HG02981 (cell line): ENCODE data around the gene OR3A1.
"Not testable (repeated sequence)": the region's sequence is repeated elsewhere in the genome, so short reads cannot be mapped to it uniquely, and the experiment has no call there.

ENCODE experiments used
- ATAC-seq: cut with Tn5 transposase; IDR thresholded peaks from one replicate; pipeline ENCODE4 v1.9.1; 2021; ENCODE audit warnings: mild to moderate bottlenecking, moderate library complexity; ENCODE audit not compliant: unreplicated experiment

OR3A1 gene, protein sequence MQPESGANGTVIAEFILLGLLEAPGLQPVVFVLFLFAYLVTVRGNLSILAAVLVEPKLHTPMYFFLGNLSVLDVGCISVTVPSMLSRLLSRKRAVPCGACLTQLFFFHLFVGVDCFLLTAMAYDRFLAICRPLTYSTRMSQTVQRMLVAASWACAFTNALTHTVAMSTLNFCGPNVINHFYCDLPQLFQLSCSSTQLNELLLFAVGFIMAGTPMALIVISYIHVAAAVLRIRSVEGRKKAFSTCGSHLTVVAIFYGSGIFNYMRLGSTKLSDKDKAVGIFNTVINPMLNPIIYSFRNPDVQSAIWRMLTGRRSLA

DNA sequence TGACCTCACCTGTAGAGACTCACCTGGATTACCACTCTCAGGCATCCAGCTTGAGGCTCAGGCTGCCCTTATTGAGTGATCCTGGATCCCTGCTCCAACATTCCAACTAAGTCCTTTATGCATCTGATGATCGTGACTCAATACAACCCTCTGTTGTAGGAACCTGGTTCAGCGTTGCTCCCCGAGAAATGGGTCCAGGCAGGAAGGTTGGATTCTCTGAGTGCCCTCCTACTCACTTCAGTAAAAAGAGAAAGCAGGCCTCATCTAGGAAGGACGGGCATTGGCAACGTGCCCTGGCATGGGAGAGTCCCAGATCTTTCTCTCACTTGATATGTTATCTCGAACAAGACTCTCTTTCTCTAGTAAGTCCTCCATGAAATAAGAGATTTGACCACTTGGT lies at the start of gene OR3A1:
OR3A1 (minus strand) TSS at position 101 of the 400 bp plus-strand sequence. CDS start 5,778 bp downstream, outside the sequence.
- ATAC-seq: no peak

DNA sequence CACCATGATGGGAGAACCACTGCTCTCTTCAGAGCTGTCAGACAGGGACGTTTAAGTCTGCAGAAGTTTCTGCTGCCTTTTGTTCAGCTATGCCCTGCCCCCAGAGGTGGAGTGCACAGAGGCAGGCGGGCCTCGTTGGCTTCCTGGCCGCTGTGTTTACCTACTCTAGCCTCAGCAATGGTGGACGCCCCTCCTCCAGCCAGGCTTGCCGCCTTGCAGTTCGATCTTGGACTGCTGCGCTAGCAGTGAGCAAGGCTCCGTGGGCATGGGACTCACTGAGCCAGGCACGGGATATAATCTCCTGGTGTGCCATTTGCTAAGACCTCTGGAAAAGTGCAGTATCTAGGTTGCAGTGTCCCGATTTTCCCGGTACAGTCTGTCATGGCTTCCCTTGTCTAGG lies 44.6 kb upstream of the OR3A1 start:
- not testable (repeated sequence) for ATAC-seq

DNA sequence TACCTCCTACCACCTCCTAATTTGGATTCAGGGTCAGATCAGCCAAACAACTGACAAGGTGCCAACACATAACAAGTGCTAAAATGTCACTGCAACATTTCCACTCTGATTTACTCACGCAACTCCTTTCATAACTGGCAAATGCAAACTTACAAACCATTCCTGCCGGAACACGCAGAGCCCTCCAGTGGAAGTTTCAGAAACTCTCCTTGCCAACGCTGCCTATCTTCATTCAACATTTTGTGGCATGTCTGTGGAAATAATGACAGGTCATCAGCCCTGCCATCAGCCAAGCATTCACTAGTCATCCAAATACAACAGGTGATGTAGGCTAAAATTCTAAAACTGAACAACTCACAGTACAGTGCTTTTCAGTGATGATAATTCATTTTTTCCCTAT lies 37.7 kb upstream of the OR3A1 start:
- no peak for ATAC-seq

DNA sequence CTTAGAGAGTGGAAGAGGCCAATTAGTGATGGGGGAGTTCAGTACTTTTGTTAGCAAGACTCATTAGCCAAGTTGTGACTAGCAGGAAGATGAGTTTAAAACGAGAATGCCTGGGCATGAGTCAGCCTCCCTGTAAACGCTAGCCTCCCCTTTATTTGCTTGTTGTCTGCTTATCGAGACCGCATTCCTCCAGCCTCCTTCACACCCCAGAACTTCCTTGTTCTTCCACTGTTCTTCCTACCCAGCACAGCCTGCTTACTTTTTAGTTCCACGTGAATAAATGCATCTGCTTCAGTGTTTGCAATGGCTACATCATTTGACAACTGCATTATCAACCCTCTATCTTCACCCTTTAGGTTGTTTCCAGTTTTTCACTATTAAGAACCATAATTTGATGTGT lies 20.2 kb upstream of the OR3A1 start:
- no peak for ATAC-seq

DNA sequence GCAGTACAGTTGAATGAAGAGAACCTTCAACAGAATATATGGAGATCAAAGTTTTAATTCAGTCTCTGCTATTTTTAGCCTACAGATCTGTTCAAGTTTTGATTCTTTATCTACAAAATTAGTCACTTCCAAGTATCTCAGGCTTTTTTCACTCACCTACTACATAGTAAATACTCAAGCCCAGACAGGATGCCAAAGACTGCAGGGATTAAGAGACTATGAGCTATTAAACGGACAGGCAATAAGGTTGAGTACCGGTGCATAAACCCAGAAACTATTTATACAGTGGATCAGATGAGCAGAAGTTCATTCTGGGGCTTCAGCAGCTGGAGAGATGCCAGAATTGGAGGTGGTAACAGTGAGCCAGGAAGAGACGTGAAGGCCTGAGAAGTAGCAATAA lies 18.7 kb upstream of the OR3A1 start:
- ATAC-seq: no peak

DNA sequence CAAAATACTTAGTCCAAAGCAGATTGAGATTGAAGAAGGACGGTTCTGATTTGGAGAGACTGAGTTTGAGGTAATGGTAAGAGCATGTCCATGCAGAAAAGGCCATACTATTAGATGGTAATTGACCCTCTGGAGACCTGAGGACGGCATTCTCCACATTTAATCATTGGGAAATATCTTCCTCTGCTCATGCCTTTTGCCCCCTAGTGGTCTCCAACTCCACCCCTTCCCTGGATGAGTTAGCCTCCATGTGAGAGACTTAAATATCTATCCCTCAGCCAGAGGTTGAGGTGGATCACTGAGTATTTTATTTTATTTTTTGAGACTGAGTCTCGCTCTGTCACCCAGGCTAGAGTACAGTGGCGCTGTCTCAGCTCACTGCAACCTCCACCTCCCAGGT lies 10.4 kb upstream of the OR3A1 start:
- no peak for ATAC-seq

DNA sequence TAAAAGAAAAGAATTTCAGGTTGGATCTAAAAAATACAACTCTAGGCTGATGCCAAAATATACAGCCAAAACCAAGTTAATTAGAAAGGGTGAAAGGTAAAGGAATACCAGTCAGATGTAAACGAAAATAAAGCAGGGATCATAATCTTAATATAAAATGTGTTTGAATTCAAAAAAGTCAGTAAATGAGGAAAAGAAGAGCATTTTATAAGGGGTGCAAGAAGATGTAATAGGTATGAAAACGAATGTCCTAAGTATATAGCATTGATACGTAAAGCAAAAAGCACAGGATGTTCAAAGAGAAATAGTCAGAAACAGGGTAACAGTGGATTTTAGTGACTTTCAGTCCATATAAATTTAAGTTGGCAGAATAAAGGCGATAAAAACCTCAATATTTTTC lies 2.5 kb downstream of the OR3A1 start:
- ATAC-seq: no peak

DNA sequence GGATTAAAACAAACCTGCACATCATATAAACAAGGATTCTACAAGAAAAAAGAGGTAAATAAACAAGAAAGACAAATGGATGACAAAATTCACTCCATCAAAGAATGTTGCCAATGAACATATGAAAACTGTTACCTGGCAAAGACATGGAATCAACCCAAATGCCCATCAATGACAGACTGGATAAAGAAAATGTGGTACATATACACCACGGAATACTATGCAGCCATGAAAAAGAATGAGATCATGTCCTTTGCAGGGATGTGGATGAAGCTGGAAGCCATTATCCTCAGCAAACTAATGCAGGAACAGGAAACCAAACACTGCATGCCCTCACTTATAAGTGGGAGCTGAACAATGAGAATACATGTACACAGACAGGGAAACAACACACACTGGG lies 4.6 kb downstream of the OR3A1 start:
- not testable (repeated sequence) for ATAC-seq

DNA sequence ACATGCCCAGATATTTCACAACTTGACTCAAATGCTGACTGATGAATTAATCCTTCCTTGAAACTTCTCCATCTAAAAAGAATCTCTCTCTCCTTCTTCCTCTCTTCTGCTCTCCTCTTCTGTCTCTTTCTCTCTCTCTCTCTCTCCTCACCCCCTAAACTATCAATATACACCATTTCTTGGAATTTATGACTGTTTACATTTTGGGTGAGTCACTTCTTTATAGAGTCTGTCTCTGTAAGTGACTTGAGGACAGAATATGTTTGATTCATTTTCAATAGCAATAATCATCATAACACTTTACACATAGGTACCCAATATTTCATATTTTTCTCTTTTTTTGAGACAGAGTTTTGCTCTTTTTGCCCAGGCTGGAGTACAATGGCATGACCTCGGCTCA lies 15.3 kb downstream of the OR3A1 start:
- ATAC-seq: no peak

DNA sequence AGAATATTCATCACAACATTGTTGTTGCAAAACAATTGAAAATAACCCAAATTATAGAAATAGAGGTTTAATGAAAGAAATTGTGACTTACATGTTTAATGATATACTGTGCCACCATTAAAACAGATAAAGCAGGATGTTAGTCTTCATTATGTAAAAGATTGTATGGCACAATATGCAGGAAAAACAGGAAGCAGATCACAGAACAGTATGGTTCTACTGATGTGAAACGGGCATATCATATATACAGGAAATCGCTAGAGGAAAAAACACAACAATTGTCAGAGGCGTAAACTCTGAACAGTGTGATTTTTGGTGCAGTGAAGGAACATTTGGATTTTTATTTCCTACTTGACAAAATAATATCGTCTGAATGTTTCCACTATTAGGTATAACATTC lies 22.0 kb downstream of the OR3A1 start:
- no peak for ATAC-seq

DNA sequence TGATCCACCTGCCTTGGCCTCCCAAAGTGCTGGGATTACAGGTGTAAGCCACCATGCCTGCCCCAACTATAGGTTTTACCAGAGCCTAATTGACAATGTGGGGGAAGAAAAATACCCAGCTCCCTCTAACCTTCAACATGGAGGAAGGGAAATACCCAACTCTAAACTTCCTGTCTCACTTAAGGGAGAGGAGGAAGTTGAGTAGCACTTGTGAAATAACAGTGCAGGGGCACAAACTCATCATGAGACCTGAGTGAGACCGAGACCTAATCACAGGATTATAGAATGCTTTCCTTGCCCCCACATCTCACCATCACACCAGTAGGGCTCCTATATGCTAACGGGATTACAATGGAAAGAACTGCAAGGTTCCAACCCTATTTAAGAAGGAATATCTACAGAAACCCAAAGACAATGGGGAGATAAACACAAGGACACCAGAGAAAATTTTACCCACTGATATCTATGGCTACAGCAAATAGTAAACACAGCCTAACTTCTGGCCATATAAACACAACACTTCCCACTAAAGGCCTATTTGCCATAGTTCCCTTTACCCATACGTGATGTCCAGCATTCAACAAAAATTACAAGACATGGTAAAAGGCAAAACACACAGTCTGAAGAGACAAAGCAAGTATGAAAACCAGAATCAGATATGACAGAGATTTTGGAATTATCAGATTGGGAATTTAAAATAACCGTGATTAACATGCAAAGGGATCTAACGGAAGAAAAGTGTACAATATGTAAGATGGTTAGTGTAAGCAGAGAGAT lies 26.9 kb downstream of the OR3A1 start:
- ATAC-seq: no peak

DNA sequence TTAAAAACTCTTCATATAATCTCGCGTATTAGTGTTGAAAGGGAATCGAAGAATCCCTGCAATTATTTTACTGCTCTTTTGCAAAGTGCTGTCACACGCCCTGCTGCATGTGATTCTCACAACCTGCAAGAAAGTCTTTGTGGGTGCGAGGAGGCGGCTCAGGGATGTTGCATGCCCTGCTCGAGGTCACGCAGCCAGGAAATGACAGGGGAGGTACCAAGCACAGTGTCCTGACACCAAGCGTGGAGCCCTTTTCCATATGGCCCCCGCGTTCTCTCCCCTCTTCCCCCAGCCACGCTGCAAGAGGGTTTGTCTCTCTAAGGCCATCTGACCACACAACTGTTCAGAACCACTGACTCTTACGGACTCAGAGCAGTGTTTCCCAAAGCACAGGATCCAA lies 37.6 kb downstream of the OR3A1 start:
- no peak for ATAC-seq

DNA sequence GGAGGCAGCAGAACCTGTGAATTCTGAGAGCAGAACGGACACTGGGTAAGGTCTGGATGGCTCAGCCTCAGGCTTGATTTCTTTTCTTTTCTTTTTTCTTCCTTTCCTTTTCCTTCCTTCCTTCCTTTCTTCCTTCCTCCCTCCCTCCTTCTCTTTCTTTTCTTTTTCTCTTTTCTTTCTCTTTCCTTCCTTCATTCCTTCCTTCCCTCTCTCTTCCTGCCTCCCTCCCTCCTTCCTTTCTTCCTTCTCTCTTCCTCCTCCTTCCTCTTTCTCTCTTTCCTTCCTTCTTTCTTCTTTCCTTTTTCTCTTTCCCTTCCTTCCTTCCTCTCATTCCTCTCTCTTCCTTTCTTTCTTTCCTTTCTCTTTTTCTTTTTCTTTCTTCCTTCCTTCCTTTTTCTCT lies 38.0 kb downstream of the OR3A1 start:
- no peak for ATAC-seq

DNA sequence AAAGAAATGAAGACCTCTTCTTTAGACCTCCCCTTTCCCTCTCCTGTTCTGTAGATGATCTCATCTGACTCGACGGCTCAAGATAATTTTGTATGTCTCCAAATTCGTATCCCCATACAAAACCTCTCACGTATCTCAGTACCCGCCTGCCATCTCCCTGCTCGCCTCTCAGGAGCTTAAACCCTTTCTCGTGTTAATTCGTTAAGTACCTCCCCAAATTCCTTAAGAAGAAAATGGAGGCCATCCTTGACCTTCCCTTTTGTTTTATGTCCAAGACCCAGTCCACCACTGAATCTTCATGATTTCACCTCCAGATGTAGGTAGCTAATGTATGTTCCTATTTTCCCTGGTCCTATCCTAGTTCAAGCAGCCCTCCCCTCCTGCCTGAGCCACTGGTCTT lies 41.6 kb downstream of the OR3A1 start:
- ATAC-seq: no peak

DNA sequence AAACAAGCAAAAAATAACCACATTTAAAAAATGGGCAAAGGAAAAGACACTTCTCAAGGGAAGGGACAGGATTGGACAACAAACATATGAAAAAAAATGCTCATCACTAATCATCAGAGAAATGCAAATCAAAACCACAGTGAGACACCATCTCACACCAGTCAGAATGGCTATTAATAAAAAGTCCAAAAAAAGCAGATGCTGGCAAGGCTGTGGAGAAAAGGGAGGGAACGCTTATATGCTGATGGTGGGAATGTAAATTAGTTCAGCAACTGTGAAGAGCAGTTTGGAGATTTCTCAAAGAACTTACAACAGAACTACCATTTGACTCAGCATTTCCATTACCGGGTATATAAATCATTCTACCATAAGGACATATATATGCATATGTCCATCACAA lies 49.1 kb downstream of the OR3A1 start:
- ATAC-seq: not testable (repeated sequence)

DNA sequence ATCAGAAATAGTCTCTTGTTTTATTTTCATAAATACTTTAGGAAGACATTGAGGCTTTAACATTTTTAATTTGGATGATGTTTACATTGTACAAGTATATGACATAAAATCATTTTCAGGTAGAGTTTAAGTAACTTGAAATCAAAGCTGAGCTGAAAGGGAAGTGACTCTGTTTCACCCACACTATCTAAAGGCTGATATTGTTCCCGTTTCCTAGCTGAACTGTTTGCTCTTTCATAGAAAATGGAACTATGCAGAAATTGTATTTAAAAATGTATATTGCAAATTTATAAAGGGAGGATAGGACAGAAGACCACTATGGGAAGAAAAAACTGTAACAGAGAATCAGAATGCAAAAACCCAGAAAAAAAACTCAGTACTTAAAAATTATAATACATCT lies 53.3 kb downstream of the OR3A1 start:
- not testable (repeated sequence) for ATAC-seq

DNA sequence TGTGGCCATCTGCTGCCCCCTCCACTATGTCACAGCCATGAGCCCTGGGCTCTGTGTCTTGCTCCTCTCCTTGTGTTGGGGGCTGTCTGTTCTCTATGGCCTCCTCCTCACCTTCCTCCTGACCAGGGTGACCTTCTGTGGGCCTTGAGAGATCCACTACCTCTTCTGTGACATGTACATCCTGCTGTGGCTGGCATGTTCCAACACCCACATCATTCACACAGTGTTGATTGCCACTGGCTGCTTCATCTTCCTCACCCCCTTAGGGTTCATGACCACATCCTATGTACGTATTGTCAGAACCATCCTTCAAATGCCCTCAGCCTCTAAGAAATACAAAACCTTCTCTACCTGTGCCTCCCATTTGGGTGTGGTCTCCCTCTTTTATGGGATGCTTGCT lies 57.1 kb downstream of the OR3A1 start:
- not testable (repeated sequence) for ATAC-seq
